BLaER1 treated with 17β-estradiol and CSF1 and Interleukin-3, amounts not matched to agents 10 nM and 100 nM (cell line): Measurements from ENCODE around the gene PCF11.

Experiments
- H3K27ac ChIP-seq, 11 experiments: shearing (Covaris generic); formaldehyde crosslinking; 2 replicates each; pipeline ENCODE4 v1.8.1; 2022
- H3K27me3 ChIP-seq, 11 experiments: shearing (Covaris generic); formaldehyde crosslinking; 2 replicates each; pipeline ENCODE4 v1.8.1; 2022
- H3K36me3 ChIP-seq, 11 experiments: shearing (Covaris generic); formaldehyde crosslinking; 2 replicates each; pipeline ENCODE4 v1.8.1; 2022
- H3K4me1 ChIP-seq, 10 experiments: shearing (Covaris generic); formaldehyde crosslinking; 2 replicates each; pipeline ENCODE4 v1.8.1; 2022
- H3K4me2 ChIP-seq, 11 experiments: shearing (Covaris generic); formaldehyde crosslinking; 2 replicates each; pipeline ENCODE4 v1.8.1; 2022
- H3K4me3 ChIP-seq, 10 experiments: shearing (Covaris generic); formaldehyde crosslinking; 2 replicates each; pipeline ENCODE4 v1.8.1; 2022
- H3K9ac ChIP-seq, 11 experiments: shearing (Covaris generic); formaldehyde crosslinking; 2 replicates each; pipeline ENCODE4 v1.8.1; 2022
- H3K9me3 ChIP-seq, 11 experiments: shearing (Covaris generic); formaldehyde crosslinking; replicated peaks in 1 of 11; 2 replicates each; pipeline ENCODE4 v1.8.1; 2022
- H4K20me1 ChIP-seq, 11 experiments: shearing (Covaris generic); formaldehyde crosslinking; 2 replicates each; pipeline ENCODE4 v1.8.1; 2022
- Cebpa-rat ChIP-seq, 11 experiments: shearing (Covaris generic); IDR thresholded peaks; 2 replicates each; pipeline ENCODE4 v1.8.1; 2022

Gene PCF11

DNA sequence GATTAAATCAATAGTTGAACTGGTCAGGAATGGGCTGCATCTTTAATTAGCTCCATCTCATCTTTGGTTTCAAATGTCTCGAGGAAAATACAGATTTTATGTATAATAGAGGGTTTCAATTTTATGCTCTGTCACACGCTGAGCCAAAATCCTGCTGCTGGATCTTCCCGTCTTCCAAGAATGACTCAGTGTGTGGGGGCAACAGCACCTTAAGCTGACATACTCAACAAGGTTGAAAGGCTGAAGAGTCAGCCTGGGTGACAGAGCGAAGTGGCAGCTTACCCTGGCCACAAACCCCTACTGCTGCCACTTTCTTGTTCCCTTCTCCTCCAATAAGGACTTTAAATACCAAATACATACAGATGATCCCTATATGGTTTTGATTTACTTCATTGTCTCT, 9.0 kb upstream of the PCF11 start:
- no peaks in the 10 kb centered on the region for H3K27me3 ChIP-seq
- H3K4me3 ChIP-seq, result no peak overlapping the region
- peaks cover 0 to 15% (median 10%) of the 10 kb centered on the region in 10 experiments; a peak in 16 of 20 replicates for H3K4me1 ChIP-seq
- H3K4me2 ChIP-seq, result no peak overlapping the region
- H4K20me1 ChIP-seq, result no peaks in the 10 kb centered on the region
- H3K36me3 ChIP-seq, result no peaks in the 10 kb centered on the region
- no peak overlapping the region for H3K27ac ChIP-seq
- TF ChIP-seq Cebpa-rat (IDR thresholded peaks at IDR 0.05), result no peak
- H3K9me3 ChIP-seq, result no peaks in the 10 kb centered on the region
- no peak overlapping the region for H3K9ac ChIP-seq

DNA sequence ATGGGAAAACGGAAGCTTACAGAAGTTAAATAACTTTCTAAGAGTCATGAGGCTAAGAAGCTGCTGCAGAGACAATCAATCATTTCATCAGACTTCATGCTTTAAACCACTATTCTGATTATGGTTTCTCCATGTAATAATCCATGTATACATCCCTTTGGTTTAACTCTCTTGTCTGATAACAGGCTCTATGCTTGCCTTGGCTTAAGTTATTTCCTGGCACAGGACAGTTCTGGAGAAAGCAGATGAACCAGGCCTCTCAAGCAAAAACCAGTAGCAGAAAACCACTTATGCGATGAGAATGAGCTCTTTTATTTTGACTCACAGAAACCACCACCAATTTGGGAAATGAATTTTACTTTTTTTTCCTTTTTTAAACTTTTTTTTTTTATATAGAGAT, 6.5 kb upstream of the PCF11 start:
- H3K9me3 ChIP-seq, result no peaks in the 10 kb centered on the region
- no peak overlapping the region for H3K4me3 ChIP-seq
- peak overlapping the region in 2 of 11 experiments; percentile 19 to 43; a peak in 3 of 22 replicates for H3K4me2 ChIP-seq
- H3K4me1 ChIP-seq, result peaks cover 2 to 18% (median 13%) of the 10 kb centered on the region in 10 experiments
- no peaks in the 10 kb centered on the region for H3K27me3 ChIP-seq
- no peaks in the 10 kb centered on the region for H3K36me3 ChIP-seq
- H3K27ac ChIP-seq, result no peak overlapping the region
- no peak overlapping the region for H3K9ac ChIP-seq
- TF ChIP-seq Cebpa-rat (IDR thresholded peaks at IDR 0.05), result no peak
- H4K20me1 ChIP-seq, result no peaks in the 10 kb centered on the region

- Histone ChIP-seq H3K4me1 (peaks cover 7 to 25% (median 20%) of the 10 kb centered on the region in 10 experiments), H3K9ac (no peak overlapping the region), H3K36me3 (no peaks in the 10 kb centered on the region), H3K27ac (no peak overlapping the region), H3K27me3 (no peaks in the 10 kb centered on the region), H3K4me3 (no peak overlapping the region), H3K9me3 (no peaks in the 10 kb centered on the region), H3K4me2 (peak overlapping the region in 7 of 11 experiments; percentile 4 to 48 (median 26); a peak in 9 of 22 replicates), H4K20me1 (no peaks in the 10 kb centered on the region)
- TF ChIP-seq Cebpa-rat (IDR thresholded peaks at IDR 0.05), result no peak
These were observed 5.5 kb upstream of the PCF11 start for GRCh38 chr11:83151274-83151977.

DNA sequence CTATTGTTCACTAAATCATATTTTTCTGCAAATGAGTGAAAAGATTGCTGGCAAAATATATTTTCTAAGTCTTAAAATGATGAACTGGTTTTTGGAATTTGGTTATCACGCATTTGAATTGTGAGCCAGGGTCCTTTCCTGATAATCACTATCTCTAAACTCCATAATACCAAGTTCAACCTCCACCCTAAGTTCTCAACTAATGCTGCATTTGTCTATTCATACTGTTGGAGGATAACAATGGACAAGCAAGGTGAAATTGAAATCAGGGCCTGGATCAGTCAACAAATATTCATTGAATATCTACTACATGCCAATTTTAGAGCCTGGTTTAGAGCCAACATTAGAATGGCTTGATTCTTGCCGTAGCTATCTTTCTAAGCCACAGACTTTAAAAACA, 4.7 kb upstream of the PCF11 start:
- H3K4me2 ChIP-seq, result no peak overlapping the region
- H3K27ac ChIP-seq, result no peak overlapping the region
- H3K4me1 ChIP-seq, result peaks cover 7 to 25% (median 20%) of the 10 kb centered on the region in 10 experiments

GRCh38 chr11:83153764-83154163, 3.2 kb upstream of the PCF11 start:
- H3K9me3 ChIP-seq, result no peaks in the 10 kb centered on the region
- no peak overlapping the region for H3K9ac ChIP-seq
- no peaks in the 10 kb centered on the region for H3K27me3 ChIP-seq
- H3K36me3 ChIP-seq, result peaks cover 0 to 5% (median 4%) of the 10 kb centered on the region in 11 experiments; a peak in 14 of 22 replicates
- H3K27ac ChIP-seq, result no peak overlapping the region
- H3K4me2 ChIP-seq, result peak overlapping the region in 1 of 11 experiments; percentile 48; a peak in 2 of 22 replicates
- H4K20me1 ChIP-seq, result peaks cover 5 to 17% (median 6%) of the 10 kb centered on the region in 11 experiments
- no peak overlapping the region for H3K4me3 ChIP-seq
- peaks cover 7 to 25% (median 20%) of the 10 kb centered on the region in 10 experiments for H3K4me1 ChIP-seq
- no peak for TF ChIP-seq Cebpa-rat (IDR thresholded peaks at IDR 0.05)

More for the DNA sequence above, 4.7 kb upstream of the PCF11 start:
- Histone ChIP-seq H3K9me3 (no peaks in the 10 kb centered on the region), H3K9ac (no peak overlapping the region), H3K4me3 (no peak overlapping the region), H4K20me1 (peaks cover 0 to 2% (median 0%) of the 10 kb centered on the region in 11 experiments; a peak in 5 of 22 replicates), H3K27me3 (no peaks in the 10 kb centered on the region), H3K36me3 (no peaks in the 10 kb centered on the region)
- no peak for TF ChIP-seq Cebpa-rat (IDR thresholded peaks at IDR 0.05)

DNA sequence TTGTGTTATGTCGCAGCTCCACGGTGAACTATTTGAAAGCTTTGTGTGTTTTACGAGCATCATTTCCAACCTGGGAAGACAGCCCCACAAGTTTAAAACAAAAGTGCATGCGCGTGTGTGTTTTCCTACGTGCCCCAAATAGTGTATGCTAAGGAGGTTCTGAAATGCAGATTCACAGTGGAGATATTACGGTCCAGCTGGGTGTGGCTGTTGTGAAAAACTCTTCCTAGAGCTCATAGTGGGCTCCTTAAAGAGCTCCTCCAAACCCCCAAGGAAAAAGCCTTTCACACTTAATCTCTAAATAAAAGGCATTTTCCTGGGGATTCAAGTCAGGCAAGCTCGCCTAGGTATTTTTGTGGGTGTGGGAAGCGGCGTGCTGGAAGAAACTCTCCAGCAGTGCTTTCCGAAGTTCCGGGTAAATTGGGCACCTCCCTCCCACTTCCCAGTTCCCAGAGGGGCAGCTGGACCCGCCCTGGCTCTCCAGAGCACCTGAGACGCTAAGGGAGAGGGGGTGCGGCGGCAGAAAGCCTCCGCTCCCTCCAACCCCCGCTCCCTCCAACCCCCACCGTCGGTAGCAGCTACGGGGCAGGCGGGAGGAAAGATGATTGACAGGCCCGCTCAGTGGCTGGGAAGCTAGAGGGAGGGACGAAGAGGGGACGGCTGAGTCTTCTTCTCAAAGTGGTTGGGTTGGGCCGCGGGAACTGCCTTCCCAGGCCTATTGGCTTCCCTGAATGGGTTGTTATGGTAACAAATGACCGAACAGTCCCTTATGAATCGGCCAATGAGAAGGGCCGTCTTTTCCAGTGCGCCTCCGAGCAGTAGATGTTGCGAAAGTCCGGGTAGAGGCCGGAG, 561 bp upstream of the PCF11 start:
- peaks cover 22 to 37% (median 32%) of the 10 kb centered on the region in 10 experiments for H3K4me1 ChIP-seq
- H3K9ac ChIP-seq, result peak overlapping the region; percentile 84 to 100 (median 99)
- peak overlapping the region; percentile 62 to 92 (median 84) for H3K4me2 ChIP-seq
- H3K27me3 ChIP-seq, result no peaks in the 10 kb centered on the region
- H3K9me3 ChIP-seq, result no peaks in the 10 kb centered on the region
- H3K27ac ChIP-seq, result peak overlapping the region; percentile 79 to 100 (median 99)
- H3K36me3 ChIP-seq, result peaks cover 14 to 31% (median 29%) of the 10 kb centered on the region in 11 experiments; a peak in 20 of 22 replicates
- peak overlapping the region; percentile 64 to 95 (median 81) for H3K4me3 ChIP-seq
- peak; percentile 63 to 96 (median 85); a peak in 19 of 22 replicates for TF ChIP-seq Cebpa-rat (IDR thresholded peaks at IDR 0.05)
- H4K20me1 ChIP-seq, result peaks cover 32 to 43% (median 32%) of the 10 kb centered on the region in 11 experiments

GRCh38 chr11:83157594-83158356, 844 bp downstream of the PCF11 start:
- peak overlapping the region in 9 of 11 experiments; percentile 3 to 97 (median 30); a peak in 9 of 22 replicates for H3K4me2 ChIP-seq
- no peaks in the 10 kb centered on the region for H3K27me3 ChIP-seq
- H3K36me3 ChIP-seq, result peaks cover 15 to 44% (median 38%) of the 10 kb centered on the region in 11 experiments; a peak in 20 of 22 replicates
- peak overlapping the region; percentile 85 to 98 (median 94) for H3K4me3 ChIP-seq
- no peak for TF ChIP-seq Cebpa-rat (IDR thresholded peaks at IDR 0.05)
- peak overlapping the region; percentile 97 to 100 (median 99) for H3K27ac ChIP-seq
- H3K9ac ChIP-seq, result peak overlapping the region; percentile 98 to 100 (median 99)
- H4K20me1 ChIP-seq, result peaks cover 45 to 57% (median 46%) of the 10 kb centered on the region in 11 experiments
- no peaks in the 10 kb centered on the region for H3K9me3 ChIP-seq
- peaks cover 23 to 47% (median 41%) of the 10 kb centered on the region in 10 experiments for H3K4me1 ChIP-seq

DNA sequence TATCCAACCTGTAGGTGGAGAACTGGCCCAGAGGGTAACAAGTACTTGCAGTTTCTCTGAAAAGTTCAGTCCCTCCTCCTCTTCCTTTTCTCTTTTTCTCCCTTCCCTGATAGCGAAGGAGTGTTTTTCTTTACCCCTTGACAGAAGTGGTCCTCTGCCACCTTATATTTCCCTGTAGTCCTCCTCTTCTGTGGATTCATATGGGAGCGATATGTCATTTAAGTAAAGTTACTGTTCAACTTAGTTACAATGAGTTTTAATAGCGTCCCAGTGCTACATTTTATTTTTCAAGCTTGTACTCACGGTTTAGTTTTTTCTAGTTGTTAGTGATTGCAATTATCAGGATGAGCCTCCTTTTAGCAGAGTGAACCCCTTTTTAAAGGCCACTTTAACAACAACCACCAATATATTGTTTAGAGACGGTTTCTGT, 1.4 kb downstream of the PCF11 start:
- H3K4me1 ChIP-seq, result peaks cover 23 to 49% (median 43%) of the 10 kb centered on the region in 10 experiments
- no peaks in the 10 kb centered on the region for H3K27me3 ChIP-seq
- no peaks in the 10 kb centered on the region for H3K9me3 ChIP-seq
- H3K4me2 ChIP-seq, result peak overlapping the region; percentile 71 to 97 (median 94); a peak in 21 of 22 replicates
- peaks cover 18 to 50% (median 43%) of the 10 kb centered on the region in 11 experiments; a peak in 20 of 22 replicates for H3K36me3 ChIP-seq
- H3K4me3 ChIP-seq, result peak overlapping the region; percentile 85 to 98 (median 94)
- H3K27ac ChIP-seq, result peak overlapping the region; percentile 97 to 100 (median 99); a peak in 21 of 22 replicates
- H4K20me1 ChIP-seq, result peaks cover 48 to 63% (median 52%) of the 10 kb centered on the region in 11 experiments
- peak overlapping the region; percentile 98 to 100 (median 99) for H3K9ac ChIP-seq
- no peak for TF ChIP-seq Cebpa-rat (IDR thresholded peaks at IDR 0.05)
